Stomach smooth muscle (tissue), 2 donors: ENCODE data around the gene SAMD10.
A peak's percentile ranks its signal among the peaks of the same experiment; 100 is the strongest.

Source experiments
- H3K27ac ChIP-seq: one replicate; pipeline ENCODE4 v1.7.0; 2013; ENCODE audit warnings: mild to moderate bottlenecking, low read length, inconsistent platforms
- H3K27me3 ChIP-seq, 2 donors: one replicate each; pipeline ENCODE4 v1.7.0; 2013; ENCODE audit warnings: low read length in 2 of 2; ENCODE audit not compliant: insufficient read depth in 2 of 2, control insufficient read depth in 1 of 2
- H3K36me3 ChIP-seq, 2 donors: one replicate each; pipeline ENCODE4 v1.7.0; 2013; ENCODE audit warnings: low read length in 2 of 2; ENCODE audit not compliant: control insufficient read depth in 2 of 2, insufficient read depth in 2 of 2
- H3K4me1 ChIP-seq: one replicate; pipeline ENCODE4 v1.7.0; 2013; ENCODE audit warnings: low read length; ENCODE audit not compliant: control insufficient read depth, insufficient read depth
- H3K4me3 ChIP-seq, 2 donors: one replicate each; pipeline ENCODE4 v1.7.0; 2013; ENCODE audit warnings: low read length in 2 of 2
- H3K9ac ChIP-seq, 2 donors: one replicate each; pipeline ENCODE4 v1.7.0; 2013; ENCODE audit warnings: low read length in 2 of 2, mild to moderate bottlenecking in 1 of 2
- H3K9me3 ChIP-seq, 2 donors: one replicate each; pipeline ENCODE4 v1.7.0; 2013; ENCODE audit warnings: low read length in 2 of 2; ENCODE audit not compliant: control insufficient read depth in 2 of 2
- donor health status: healthy.
- donor health status: Pancreatic carcinoma.

SAMD10 gene

GRCh38 chr20:63979557-63980316 is at the start of gene SAMD10:
TSS of gene SAMD10 (minus strand) at chr20:63979642. CDS start at chr20:63979467, 175 bp downstream.
- peak within 1 kb of the TSS; percentile 69 to 98 for H3K4me3 ChIP-seq

GRCh38 chr20:64027981-64028685 is 48.7 kb upstream of the SAMD10 start:
- Histone ChIP-seq H3K4me3 (no peak overlapping the region), H3K27me3 (no peaks in the 10 kb centered on the region), H3K4me1 (peaks cover 20% of the 10 kb centered on the region), H3K27ac (peak overlapping the region; percentile 80), H3K9me3 (no peaks in the 10 kb centered on the region), H3K9ac (no peak overlapping the region), H3K36me3 (peaks cover 67 to 74% of the 10 kb centered on the region in 2 donors)

More at GRCh38 chr20:63979557-63980316, at the start of gene SAMD10:
- no peaks in the 10 kb centered on the region for H3K27me3 ChIP-seq
- peaks cover 8% of the 10 kb centered on the region in 2 donors for H3K36me3 ChIP-seq
- H3K27ac ChIP-seq = peak within 1 kb of the TSS; percentile 76
- H3K4me1 ChIP-seq = peaks cover 39% of the 10 kb centered on the region
- peak within 1 kb of the TSS; percentile 47 to 53 for H3K9ac ChIP-seq
- no peaks in the 10 kb centered on the region for H3K9me3 ChIP-seq

- H3K9ac ChIP-seq = no peak overlapping the region
- no peak overlapping the region for H3K4me3 ChIP-seq
- H3K4me1 ChIP-seq = peaks cover 20% of the 10 kb centered on the region
- H3K27me3 ChIP-seq = no peaks in the 10 kb centered on the region
- no peaks in the 10 kb centered on the region for H3K9me3 ChIP-seq
- H3K27ac ChIP-seq = no peak overlapping the region
- H3K36me3 ChIP-seq = peaks cover 65 to 76% of the 10 kb centered on the region in 2 donors
Observed at GRCh38 chr20:64025826-64026412, 46.5 kb upstream of the SAMD10 start.

GRCh38 chr20:64025101-64025825 is 45.8 kb upstream of the SAMD10 start:
- no peaks in the 10 kb centered on the region for H3K27me3 ChIP-seq
- peaks cover 59 to 70% of the 10 kb centered on the region in 2 donors for H3K36me3 ChIP-seq
- no peaks in the 10 kb centered on the region for H3K9me3 ChIP-seq
- H3K9ac ChIP-seq = no peak overlapping the region
- no peak overlapping the region for H3K27ac ChIP-seq
- H3K4me1 ChIP-seq = peaks cover 20% of the 10 kb centered on the region
- H3K4me3 ChIP-seq = no peak overlapping the region

GRCh38 chr20:64024141-64024990 is 44.9 kb upstream of the SAMD10 start:
- Histone ChIP-seq H3K4me3 (no peak overlapping the region), H3K27me3 (no peaks in the 10 kb centered on the region), H3K4me1 (peaks cover 20% of the 10 kb centered on the region), H3K9ac (no peak overlapping the region), H3K9me3 (no peaks in the 10 kb centered on the region), H3K27ac (no peak overlapping the region), H3K36me3 (peaks cover 56 to 67% of the 10 kb centered on the region in 2 donors)

- Histone ChIP-seq H3K9me3 (no peaks in the 10 kb centered on the region), H3K4me1 (peaks cover 18% of the 10 kb centered on the region), H3K4me3 (no peak overlapping the region), H3K9ac (no peak overlapping the region), H3K36me3 (peaks cover 55 to 70% of the 10 kb centered on the region in 2 donors), H3K27ac (no peak overlapping the region), H3K27me3 (no peaks in the 10 kb centered on the region)
Observed at GRCh38 chr20:64023361-64024140, 44.1 kb upstream of the SAMD10 start.

- no peak overlapping the region for H3K4me3 ChIP-seq
- no peaks in the 10 kb centered on the region for H3K27me3 ChIP-seq
- peaks cover 60 to 73% of the 10 kb centered on the region in 2 donors for H3K36me3 ChIP-seq
- H3K27ac ChIP-seq = no peak overlapping the region
- no peak overlapping the region for H3K9ac ChIP-seq
- H3K4me1 ChIP-seq = peaks cover 10% of the 10 kb centered on the region
- H3K9me3 ChIP-seq = no peaks in the 10 kb centered on the region
Observed at GRCh38 chr20:64022671-64023360, 43.4 kb upstream of the SAMD10 start.

GRCh38 chr20:64021124-64021975 is 41.9 kb upstream of the SAMD10 start:
- Histone ChIP-seq H3K4me1 (peaks cover 2% of the 10 kb centered on the region), H3K27ac (no peak overlapping the region), H3K36me3 (peaks cover 55 to 68% of the 10 kb centered on the region in 2 donors), H3K9ac (no peak overlapping the region), H3K4me3 (no peak overlapping the region), H3K27me3 (no peaks in the 10 kb centered on the region), H3K9me3 (no peaks in the 10 kb centered on the region)
